IPS DF 19.7 (cell line): Measurements from ENCODE around the gene HYAL2.

Experiments used
- DNase-seq: peaks from one replicate; pipeline ENCODE4 v3.0.0-alpha.2; 2013; ENCODE audit warnings: low read depth, low spot score

The HYAL2 gene

DNA sequence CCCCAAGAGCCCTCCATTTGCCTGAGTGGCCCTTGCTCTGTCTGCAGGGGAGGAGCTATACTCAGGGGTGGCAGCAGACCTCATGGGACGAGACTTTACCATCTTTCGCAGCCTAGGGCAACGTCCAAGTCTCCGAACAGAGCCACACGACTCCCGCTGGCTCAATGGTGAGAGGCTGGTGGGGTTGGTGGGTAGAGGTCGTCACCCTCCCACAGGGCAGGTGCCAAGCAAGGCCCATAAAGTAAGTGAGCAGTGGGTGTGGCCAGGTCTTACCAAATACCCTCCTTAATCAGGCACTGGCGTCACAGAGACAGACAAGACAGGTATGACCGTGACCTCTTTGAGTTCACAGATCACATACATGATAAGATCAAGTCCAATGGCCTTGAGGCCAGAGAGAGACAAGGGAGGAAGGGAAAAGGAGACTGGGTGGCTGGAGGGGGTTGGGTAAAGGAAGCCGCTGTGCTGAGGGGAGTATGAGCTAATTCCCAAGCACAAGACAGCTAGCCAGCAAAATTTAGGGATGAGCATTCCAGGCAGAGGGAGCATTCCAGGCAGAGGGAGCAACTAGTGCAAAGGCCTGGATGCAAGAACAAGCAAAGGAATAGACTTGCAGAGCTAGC lies 51.1 kb downstream of the HYAL2 start:
- DNase-seq: no peak

DNA sequence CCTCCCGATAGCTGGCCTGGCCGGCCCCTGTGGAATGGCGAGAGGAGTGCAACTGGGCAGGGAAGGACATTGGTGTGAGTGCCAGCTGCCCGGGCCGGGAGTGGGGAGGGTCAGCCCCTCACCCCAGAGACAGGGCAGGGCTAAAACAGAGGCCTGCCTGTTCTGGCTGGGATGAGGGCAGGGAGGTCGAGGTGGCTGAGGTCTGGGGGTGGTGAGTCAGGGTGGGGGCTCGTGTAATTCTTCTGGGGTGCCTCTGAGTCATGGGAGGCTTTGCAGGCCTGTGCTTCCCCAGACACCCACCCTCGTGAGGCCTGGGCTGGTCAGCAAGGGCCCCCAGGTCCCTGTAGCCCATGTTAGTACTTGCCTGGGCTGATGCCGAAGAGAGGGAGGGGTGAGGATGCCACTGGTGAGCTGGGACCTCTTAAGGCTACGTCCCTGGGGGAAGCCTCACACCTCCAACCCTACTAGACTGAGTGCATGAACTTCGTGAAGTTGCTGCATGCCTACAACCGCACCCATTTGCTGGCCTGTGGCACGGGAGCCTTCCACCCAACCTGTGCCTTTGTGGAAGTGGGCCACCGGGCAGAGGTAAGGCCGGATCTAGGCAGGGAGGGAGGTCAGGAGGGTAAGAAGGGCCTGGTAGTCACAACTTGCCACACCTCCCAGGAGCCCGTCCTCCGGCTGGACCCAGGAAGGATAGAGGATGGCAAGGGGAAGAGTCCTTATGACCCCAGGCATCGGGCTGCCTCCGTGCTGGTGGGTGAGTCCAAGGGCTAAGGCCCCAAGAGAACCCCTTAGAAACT lies 51.9 kb downstream of the HYAL2 start:
- DNase-seq: no peak

DNA sequence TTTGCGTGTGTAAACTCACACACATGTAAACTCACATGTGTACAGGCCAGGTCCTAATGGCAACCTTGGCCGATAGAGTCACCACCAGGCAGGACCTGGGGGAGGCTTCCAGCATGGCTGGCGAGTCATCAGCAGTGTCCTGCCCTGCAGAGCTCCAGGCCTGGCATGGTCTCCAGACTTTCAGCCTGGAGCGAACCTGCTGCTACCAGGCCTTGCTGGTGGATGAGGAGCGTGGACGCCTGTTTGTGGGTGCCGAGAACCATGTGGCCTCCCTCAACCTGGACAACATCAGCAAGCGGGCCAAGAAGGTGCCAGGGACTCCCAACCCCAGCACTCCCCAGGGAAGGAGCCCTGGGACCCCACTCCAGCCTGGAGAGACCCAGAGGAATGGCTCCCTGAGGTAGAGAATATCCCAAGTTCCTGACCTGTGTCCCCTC lies 52.5 kb downstream of the HYAL2 start:
- DNase-seq: no peak

DNA sequence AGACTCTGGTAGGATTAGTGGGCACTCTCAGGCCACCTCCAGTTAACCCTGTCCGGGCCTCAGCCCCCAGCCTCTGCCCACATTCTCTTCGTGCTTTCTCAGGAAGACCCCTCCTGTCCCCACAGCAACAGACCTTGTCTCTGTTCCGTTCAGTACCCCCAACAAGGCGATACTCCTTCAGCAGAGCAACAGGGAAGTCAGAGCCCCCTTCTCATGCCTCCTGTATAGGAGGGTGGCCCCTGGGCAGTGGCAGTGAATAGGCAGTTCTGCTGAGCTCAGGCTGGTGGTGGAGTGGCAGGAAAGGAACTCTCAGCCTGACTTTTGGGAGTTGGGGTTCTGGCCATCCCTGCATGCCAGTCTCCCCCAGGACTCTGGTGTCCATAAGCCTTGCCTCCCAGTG lies 53.1 kb downstream of the HYAL2 start:
- no peak for DNase-seq

DNA sequence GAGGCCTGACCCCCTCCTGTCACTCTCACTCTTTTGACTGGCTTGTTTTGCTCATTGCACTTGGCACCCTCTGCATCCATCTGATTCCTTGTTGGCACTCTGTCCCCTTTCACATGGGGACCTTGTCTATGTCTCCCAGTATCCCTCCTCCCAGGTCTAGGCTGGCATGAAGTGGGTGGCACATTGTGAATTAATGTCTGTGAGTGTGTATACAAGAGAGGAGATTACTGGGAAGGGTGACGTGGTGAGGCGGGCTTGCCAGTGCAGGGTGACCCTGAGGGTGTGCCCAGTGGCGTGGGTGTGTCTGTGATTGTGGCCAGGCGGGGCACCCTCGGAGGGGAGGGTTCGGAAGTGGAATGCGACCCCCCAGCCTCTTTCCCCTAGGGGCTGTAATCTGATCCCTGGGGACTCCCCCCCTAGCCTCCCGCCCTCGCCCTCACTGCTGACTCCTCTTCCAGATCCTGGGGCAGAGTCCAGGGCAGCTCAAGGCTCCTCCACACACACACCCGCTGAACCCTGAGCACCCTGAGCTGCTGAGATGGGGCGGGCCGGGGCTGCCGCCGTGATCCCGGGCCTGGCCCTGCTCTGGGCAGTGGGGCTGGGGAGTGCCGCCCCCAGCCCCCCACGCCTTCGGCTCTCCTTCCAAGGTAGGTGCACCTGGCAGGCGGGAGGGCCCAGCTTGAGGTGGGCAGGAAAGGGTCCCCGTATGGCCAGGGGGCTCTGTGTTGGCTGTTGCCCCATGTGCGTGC lies 53.7 kb downstream of the HYAL2 start, which contains the start of gene SEMA3B:
TSS of gene SEMA3B (plus strand) at position 445 of the 749 bp plus-strand sequence. CDS start at position 539, 94 bp downstream.
- no peak for DNase-seq

DNA sequence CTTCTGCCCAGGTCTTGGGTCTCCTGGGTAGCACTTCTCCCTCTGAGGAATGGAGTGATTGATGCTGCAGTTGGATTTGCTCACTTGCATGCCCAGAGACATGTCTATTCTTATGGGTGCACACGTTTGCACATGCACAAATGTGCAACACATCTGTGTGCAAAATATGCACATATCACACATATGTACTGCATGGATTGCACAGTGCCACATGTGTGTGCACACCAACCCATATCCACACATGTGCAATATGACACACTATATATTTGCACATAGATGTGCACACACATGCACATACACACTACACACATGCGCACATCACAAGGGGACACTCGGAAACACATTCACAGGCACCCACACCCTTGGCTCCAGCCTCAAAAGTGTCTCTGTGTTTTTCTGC lies 54.3 kb downstream of the HYAL2 start:
- no peak for DNase-seq
